ENCODE data around the gene HAVCR2. TPM values are rescaled to one million over a fixed set of nuclear protein-coding genes. Genes with fewer than 3 reads are reported as not detected.
A peak's percentile ranks its signal among the peaks of the same experiment; 100 is the strongest.

The HAVCR2 gene
- total RNA-seq (2014; rRNA removed; shearing (Covaris generic)): 0.18 and 0.31 TPM in 2 replicates

GRCh38 chr5:157108976-157109375 lies at the start of gene HAVCR2:
Gene HAVCR2, minus strand, starts transcription at chr5:157109044. Its CDS starts 61 bp downstream, at chr5:157108983.
- DNase-seq: no peak
- no peaks in the 10 kb centered on the region for H3K27me3 ChIP-seq (ENCODE audit: control insufficient read depth, insufficient read depth, low read length)
- H3K4me3 ChIP-seq (ENCODE audit: insufficient read depth, low read depth, low read length): no peak within 1 kb of the TSS
- H3K36me3 ChIP-seq (replicated peaks; ENCODE audit: control insufficient read depth, insufficient read depth, low read length): no peaks in the 10 kb centered on the region

GRCh38 chr5:157157293-157157891 lies 48.5 kb upstream of the HAVCR2 start:
- H3K36me3 ChIP-seq (replicated peaks; ENCODE audit: control insufficient read depth, insufficient read depth, low read length): no peaks in the 10 kb centered on the region
- H3K4me3 ChIP-seq (ENCODE audit: insufficient read depth, low read depth, low read length): no peak overlapping the region

GRCh38 chr5:157155297-157155696 lies 46.5 kb upstream of the HAVCR2 start:
- no peak for DNase-seq
- Histone ChIP-seq H3K36me3 (replicated peaks; ENCODE audit: control insufficient read depth, insufficient read depth, low read length) (no peaks in the 10 kb centered on the region), H3K4me3 (ENCODE audit: insufficient read depth, low read depth, low read length) (no peak overlapping the region), H3K27me3 (ENCODE audit: control insufficient read depth, insufficient read depth, low read length) (no peaks in the 10 kb centered on the region)

More at GRCh38 chr5:157157293-157157891, 48.5 kb upstream of the HAVCR2 start:
- DNase-seq: no peak
- no peaks in the 10 kb centered on the region for H3K27me3 ChIP-seq (ENCODE audit: control insufficient read depth, insufficient read depth, low read length)

DNA sequence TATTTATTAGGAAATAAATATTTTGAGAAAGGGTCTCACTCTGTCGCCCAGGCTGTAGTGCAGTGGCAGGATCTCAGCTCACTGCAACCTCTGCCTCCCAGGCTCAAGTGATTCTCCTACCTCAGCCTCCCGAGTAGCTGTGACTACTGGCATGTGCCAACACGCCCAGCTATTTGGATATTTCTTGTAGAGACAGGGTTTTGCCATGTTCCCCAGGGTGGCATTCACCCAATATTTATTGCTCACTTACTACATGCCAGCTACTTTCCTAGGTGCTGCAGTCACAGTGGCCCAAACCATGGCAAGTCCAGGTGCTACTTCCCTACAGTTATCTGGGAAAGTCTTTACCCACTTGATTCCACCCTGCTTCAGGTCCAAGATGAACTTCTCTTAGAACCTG lies 42.2 kb upstream of the HAVCR2 start:
- Histone ChIP-seq H3K36me3 (replicated peaks; ENCODE audit: control insufficient read depth, insufficient read depth, low read length) (no peaks in the 10 kb centered on the region), H3K4me3 (ENCODE audit: insufficient read depth, low read depth, low read length) (no peak overlapping the region), H3K27me3 (ENCODE audit: control insufficient read depth, insufficient read depth, low read length) (no peaks in the 10 kb centered on the region)
- no peak for DNase-seq

- Histone ChIP-seq H3K36me3 (replicated peaks; ENCODE audit: control insufficient read depth, insufficient read depth, low read length) (no peaks in the 10 kb centered on the region), H3K27me3 (ENCODE audit: control insufficient read depth, insufficient read depth, low read length) (no peaks in the 10 kb centered on the region), H3K4me3 (ENCODE audit: insufficient read depth, low read depth, low read length) (no peak overlapping the region)
- peak; percentile 61 for DNase-seq
Measured at GRCh38 chr5:157148734-157149615, 40.1 kb upstream of the HAVCR2 start.

- H3K4me3 ChIP-seq (ENCODE audit: insufficient read depth, low read depth, low read length): peak overlapping the region; percentile 95
- H3K36me3 ChIP-seq (replicated peaks; ENCODE audit: control insufficient read depth, insufficient read depth, low read length): peaks cover 4% of the 10 kb centered on the region
- DNase-seq: peak; percentile 57
- H3K27me3 ChIP-seq (ENCODE audit: control insufficient read depth, insufficient read depth, low read length): no peaks in the 10 kb centered on the region
Measured at GRCh38 chr5:157143127-157143971, 34.5 kb upstream of the HAVCR2 start.

DNA sequence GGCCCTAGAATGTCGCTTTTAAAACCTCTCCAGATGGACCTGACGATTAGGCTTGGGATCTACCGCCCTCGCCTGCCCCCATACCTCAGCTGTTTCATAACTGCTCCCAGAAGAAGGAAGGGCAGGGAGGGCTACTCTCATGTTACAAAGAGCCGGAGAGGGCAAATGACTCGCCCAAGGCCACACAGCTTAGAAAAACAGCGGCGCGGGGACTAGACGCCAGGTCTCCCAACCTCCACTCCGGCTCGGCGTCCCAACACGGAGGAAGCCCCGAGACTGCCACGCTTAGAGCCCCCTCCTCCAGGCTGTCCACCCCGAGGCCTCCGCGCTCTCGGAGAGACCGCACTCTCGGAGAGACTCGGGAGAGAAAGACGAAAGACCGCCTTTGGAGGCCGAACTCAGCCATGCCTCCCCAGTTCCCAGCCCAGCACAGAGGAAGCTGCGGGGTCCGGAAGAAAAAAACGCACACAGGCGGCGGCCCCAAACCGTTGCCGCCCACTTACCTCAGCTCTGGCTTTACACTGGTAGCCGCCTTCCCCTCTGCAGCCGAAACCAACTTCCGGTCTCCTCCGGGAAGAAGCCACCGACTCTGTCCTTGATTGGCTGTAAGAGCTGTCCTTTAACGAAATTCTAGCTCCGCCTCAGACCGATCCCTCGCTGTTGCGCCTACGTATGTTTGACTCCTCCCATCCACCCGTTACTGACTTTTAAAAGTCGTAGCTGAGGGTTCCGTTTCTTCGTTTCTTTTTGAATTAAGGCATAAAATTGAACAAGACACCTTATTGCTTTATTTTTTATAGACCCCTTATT lies 33.7 kb upstream of the HAVCR2 start, which contains the start of gene MED7:
MED7 (minus strand) TSS at position 549 of the 810 bp plus-strand sequence. CDS start 3,434 bp downstream, outside the sequence.
- H3K4me3 ChIP-seq (ENCODE audit: insufficient read depth, low read depth, low read length): peak within 1 kb of the TSS; percentile 95

DNA sequence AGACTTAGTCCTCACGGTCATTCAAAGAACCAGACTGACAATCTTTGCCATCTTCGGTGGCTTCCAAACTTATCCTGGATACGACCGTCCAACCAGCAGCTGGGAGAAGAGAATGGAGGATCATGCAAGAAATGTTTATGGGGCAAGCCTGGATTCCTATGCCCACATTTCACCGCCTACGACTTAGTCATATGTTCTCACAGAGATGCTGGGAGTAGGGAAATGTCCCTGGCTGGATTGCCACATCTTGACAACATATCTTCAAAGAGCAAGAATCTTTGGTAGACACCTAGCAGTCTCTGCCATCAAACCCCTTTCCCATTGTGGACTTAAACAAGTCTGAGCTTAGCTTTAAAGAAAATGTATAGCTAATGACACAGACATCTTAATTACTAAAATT lies 28.8 kb upstream of the HAVCR2 start:
- Histone ChIP-seq H3K36me3 (replicated peaks; ENCODE audit: control insufficient read depth, insufficient read depth, low read length) (peaks cover 8% of the 10 kb centered on the region), H3K4me3 (ENCODE audit: insufficient read depth, low read depth, low read length) (no peak overlapping the region), H3K27me3 (ENCODE audit: control insufficient read depth, insufficient read depth, low read length) (no peaks in the 10 kb centered on the region)
- DNase-seq: no peak

More for the DNA sequence above, 33.7 kb upstream of the HAVCR2 start, which contains the start of gene MED7:
- Histone ChIP-seq H3K36me3 (replicated peaks; ENCODE audit: control insufficient read depth, insufficient read depth, low read length) (peaks cover 8% of the 10 kb centered on the region), H3K27me3 (ENCODE audit: control insufficient read depth, insufficient read depth, low read length) (no peaks in the 10 kb centered on the region)
- DNase-seq: peak; percentile 92

GRCh38 chr5:157132281-157132612 lies 23.4 kb upstream of the HAVCR2 start:
- H3K27me3 ChIP-seq (ENCODE audit: control insufficient read depth, insufficient read depth, low read length): no peaks in the 10 kb centered on the region
- no peak for DNase-seq
- H3K36me3 ChIP-seq (replicated peaks; ENCODE audit: control insufficient read depth, insufficient read depth, low read length): no peaks in the 10 kb centered on the region
- no peak overlapping the region for H3K4me3 ChIP-seq (ENCODE audit: insufficient read depth, low read depth, low read length)

DNA sequence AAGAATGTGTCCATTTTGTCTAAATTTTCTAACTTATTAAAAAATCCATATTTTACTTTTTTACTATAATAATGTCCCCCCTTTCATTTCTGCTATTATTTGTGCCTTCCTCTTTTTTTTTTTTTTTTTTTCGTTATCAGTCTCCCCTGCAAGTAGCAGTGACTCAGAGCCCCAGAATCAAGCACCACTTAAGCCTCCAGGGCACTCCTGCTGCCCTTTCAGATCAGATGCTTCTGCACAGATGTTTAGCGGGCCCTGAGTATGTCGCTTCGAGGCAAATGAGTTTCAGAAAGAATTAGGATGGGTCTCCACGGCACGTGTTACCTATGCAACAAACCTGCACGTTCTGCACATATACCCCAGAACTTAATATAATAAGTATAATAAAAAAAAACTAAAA lies 22.1 kb upstream of the HAVCR2 start:
- DNase-seq: no peak
- no peaks in the 10 kb centered on the region for H3K36me3 ChIP-seq (replicated peaks; ENCODE audit: control insufficient read depth, insufficient read depth, low read length)
- H3K27me3 ChIP-seq (ENCODE audit: control insufficient read depth, insufficient read depth, low read length): no peaks in the 10 kb centered on the region

GRCh38 chr5:157121709-157122108 lies 12.9 kb upstream of the HAVCR2 start:
- Histone ChIP-seq H3K4me3 (ENCODE audit: insufficient read depth, low read depth, low read length) (no peak overlapping the region), H3K27me3 (ENCODE audit: control insufficient read depth, insufficient read depth, low read length) (no peaks in the 10 kb centered on the region), H3K36me3 (replicated peaks; ENCODE audit: control insufficient read depth, insufficient read depth, low read length) (no peaks in the 10 kb centered on the region)
- no peak for DNase-seq

More for the DNA sequence above, 22.1 kb upstream of the HAVCR2 start:
- H3K4me3 ChIP-seq (ENCODE audit: insufficient read depth, low read depth, low read length): no peak overlapping the region

- no peaks in the 10 kb centered on the region for H3K27me3 ChIP-seq (ENCODE audit: control insufficient read depth, insufficient read depth, low read length)
- H3K4me3 ChIP-seq (ENCODE audit: insufficient read depth, low read depth, low read length): no peak overlapping the region
- DNase-seq: no peak
- H3K36me3 ChIP-seq (replicated peaks; ENCODE audit: control insufficient read depth, insufficient read depth, low read length): no peaks in the 10 kb centered on the region
Measured at GRCh38 chr5:157120102-157120501, 11.3 kb upstream of the HAVCR2 start.

GRCh38 chr5:157116483-157116954 lies 7.7 kb upstream of the HAVCR2 start:
- DNase-seq: no peak
- no peak overlapping the region for H3K4me3 ChIP-seq (ENCODE audit: insufficient read depth, low read depth, low read length)
- H3K36me3 ChIP-seq (replicated peaks; ENCODE audit: control insufficient read depth, insufficient read depth, low read length): no peaks in the 10 kb centered on the region
- H3K27me3 ChIP-seq (ENCODE audit: control insufficient read depth, insufficient read depth, low read length): no peaks in the 10 kb centered on the region

DNA sequence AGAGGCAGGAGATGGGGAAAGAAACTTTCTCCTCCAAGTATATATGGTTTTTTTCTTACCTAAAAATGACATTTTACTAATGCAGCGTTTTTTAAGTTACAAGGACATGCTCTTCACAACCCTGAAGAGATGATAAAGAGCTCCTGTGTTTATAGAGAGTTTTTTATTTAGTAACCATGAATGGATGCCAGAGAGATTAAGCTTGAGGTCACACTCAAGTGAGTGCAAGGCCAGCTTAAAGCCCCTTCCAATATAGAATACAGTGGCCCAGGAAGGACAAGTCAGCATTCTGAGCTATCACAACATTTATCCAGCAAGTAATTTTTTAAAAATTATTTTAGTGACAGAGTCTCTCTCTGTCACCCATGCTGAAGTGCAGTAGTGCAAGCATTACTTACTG lies 6.7 kb upstream of the HAVCR2 start:
- no peak for DNase-seq
- H3K27me3 ChIP-seq (ENCODE audit: control insufficient read depth, insufficient read depth, low read length): no peaks in the 10 kb centered on the region
- no peaks in the 10 kb centered on the region for H3K36me3 ChIP-seq (replicated peaks; ENCODE audit: control insufficient read depth, insufficient read depth, low read length)
- H3K4me3 ChIP-seq (ENCODE audit: insufficient read depth, low read depth, low read length): no peak overlapping the region
